Measurements from ENCODE around the gene NADSYN1.

Gene NADSYN1

DNA sequence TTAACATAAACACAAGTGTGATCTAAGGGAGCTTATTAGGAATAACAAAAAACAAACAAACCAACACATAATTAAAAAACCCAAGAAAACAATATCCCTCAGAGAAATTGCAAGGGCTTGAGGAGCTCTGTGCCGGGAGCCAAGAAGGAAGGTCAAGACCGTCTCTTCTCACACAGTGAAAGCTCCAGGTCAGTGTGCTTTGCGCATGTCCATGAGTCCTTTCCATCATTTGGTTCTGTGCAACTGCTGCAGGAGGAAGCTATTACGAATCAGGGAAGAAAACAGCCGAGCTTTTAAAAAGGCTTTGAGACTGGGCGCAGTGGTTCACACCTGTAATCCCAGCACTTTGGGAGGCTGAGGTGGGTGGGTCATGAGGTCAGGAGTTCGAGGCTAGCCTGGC is 89.4 kb downstream of the NADSYN1 start:
- Histone ChIP-seq H3F3A (ENCODE audit: insufficient read depth) (no peaks in the 10 kb centered on the region), H2AFZ (ENCODE audit: low read depth, low read length, severe bottlenecking) (no peak overlapping the region), H3K9me3 (ENCODE audit: insufficient read depth, low read length) (no peaks in the 10 kb centered on the region), H3K9me2 (replicated peaks; ENCODE audit: insufficient read depth, low read length) (no peaks in the 10 kb centered on the region), H3K79me2 (ENCODE audit: insufficient read depth, low read length) (no peaks in the 10 kb centered on the region), H4K20me1 (ENCODE audit: low read depth, low read length) (no peaks in the 10 kb centered on the region), H3K9ac (ENCODE audit: low read length) (no peak overlapping the region), H3K36me3 (ENCODE audit: low read length) (no peaks in the 10 kb centered on the region), H3K27me3 (ENCODE audit: low read length) (no peaks in the 10 kb centered on the region), H3K4me2 (ENCODE audit: low read depth, low read length, poor library complexity, severe bottlenecking) (no peak overlapping the region), H3K4me3 (ENCODE audit: insufficient read depth, low read length, poor library complexity, severe bottlenecking) (no peak overlapping the region), H3K27ac (ENCODE audit: low read depth, low read length) (no peak overlapping the region)
- TF ChIP-seq EZH2phosphoT487 (conservative IDR thresholded peaks at IDR 0.05; ENCODE audit: low read length) (no peak), CTCF (IDR thresholded peaks at IDR 0.05; ENCODE audit: insufficient read depth, low read length, poor library complexity, severe bottlenecking) (no peak)

DNA sequence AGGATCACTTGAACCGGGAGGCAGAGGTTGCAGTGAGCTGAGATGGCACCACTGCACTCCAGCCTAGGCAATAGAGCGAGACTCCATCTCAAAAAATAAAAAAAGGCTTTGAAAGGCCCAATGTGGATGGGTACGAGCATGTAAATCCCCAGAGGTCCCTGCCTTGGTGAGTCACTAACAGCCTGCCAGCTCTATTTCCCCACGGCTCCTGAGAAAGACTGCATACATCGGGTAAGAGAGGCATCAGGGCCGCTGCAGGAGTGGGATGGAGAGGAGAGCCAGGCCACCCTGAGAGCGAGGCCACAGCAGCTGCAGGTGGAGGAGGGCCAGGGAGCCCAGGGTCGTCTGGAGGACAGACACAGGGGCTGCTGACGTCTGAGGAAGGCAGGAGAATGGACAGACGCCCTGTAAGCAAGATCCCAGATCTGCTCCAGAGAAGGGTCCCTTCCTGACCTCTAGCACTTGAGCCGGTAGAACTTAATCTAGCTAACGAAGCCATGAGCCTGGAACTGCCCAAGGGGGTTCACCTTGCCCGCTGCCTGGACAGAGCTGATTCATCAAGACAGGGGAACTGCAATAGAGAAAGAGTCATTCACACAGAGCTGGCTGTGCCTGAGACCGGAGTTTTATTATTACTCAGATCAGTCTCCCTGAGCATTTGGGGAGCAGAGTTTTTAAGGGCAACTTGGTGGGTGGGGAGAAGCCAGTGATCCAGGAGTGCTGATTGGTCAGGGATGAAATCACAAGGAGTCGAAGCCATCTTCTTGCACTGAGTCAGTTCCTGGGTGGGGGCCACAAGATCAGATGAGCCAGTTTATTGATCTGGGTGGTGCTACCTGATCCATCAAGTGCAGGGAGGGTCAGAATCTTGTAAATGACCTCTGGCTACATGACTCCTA is 90.1 kb downstream of the NADSYN1 start:
- TF ChIP-seq CTCF (IDR thresholded peaks at IDR 0.05; ENCODE audit: insufficient read depth, low read length, poor library complexity, severe bottlenecking) (no peak), EZH2phosphoT487 (conservative IDR thresholded peaks at IDR 0.05; ENCODE audit: low read length) (no peak)
- no peak overlapping the region for H3K9ac ChIP-seq (ENCODE audit: low read length)
- H3F3A ChIP-seq (ENCODE audit: insufficient read depth): no peaks in the 10 kb centered on the region
- H3K79me2 ChIP-seq (ENCODE audit: insufficient read depth, low read length): no peaks in the 10 kb centered on the region
- H4K20me1 ChIP-seq (ENCODE audit: low read depth, low read length): no peaks in the 10 kb centered on the region
- no peaks in the 10 kb centered on the region for H3K9me2 ChIP-seq (replicated peaks; ENCODE audit: insufficient read depth, low read length)
- H3K27ac ChIP-seq (ENCODE audit: low read depth, low read length): no peak overlapping the region
- H3K9me3 ChIP-seq (ENCODE audit: insufficient read depth, low read length): no peaks in the 10 kb centered on the region
- H3K4me2 ChIP-seq (ENCODE audit: low read depth, low read length, poor library complexity, severe bottlenecking): no peak overlapping the region
- no peak overlapping the region for H3K4me3 ChIP-seq (ENCODE audit: insufficient read depth, low read length, poor library complexity, severe bottlenecking)
- H3K27me3 ChIP-seq (ENCODE audit: low read length): no peaks in the 10 kb centered on the region
- H3K36me3 ChIP-seq (ENCODE audit: low read length): no peaks in the 10 kb centered on the region
- no peak overlapping the region for H2AFZ ChIP-seq (ENCODE audit: low read depth, low read length, severe bottlenecking)

- no peaks in the 10 kb centered on the region for H3F3A ChIP-seq (ENCODE audit: insufficient read depth)
- no peak overlapping the region for H3K4me3 ChIP-seq (ENCODE audit: insufficient read depth, low read length, poor library complexity, severe bottlenecking)
- no peak overlapping the region for H3K9ac ChIP-seq (ENCODE audit: low read length)
- TF ChIP-seq CTCF (IDR thresholded peaks at IDR 0.05; ENCODE audit: insufficient read depth, low read length, poor library complexity, severe bottlenecking) (no peak), EZH2phosphoT487 (conservative IDR thresholded peaks at IDR 0.05; ENCODE audit: low read length) (no peak)
- no peak overlapping the region for H3K27ac ChIP-seq (ENCODE audit: low read depth, low read length)
- no peaks in the 10 kb centered on the region for H3K27me3 ChIP-seq (ENCODE audit: low read length)
- no peaks in the 10 kb centered on the region for H3K79me2 ChIP-seq (ENCODE audit: insufficient read depth, low read length)
- no peaks in the 10 kb centered on the region for H3K9me3 ChIP-seq (ENCODE audit: insufficient read depth, low read length)
- H3K4me2 ChIP-seq (ENCODE audit: low read depth, low read length, poor library complexity, severe bottlenecking): no peak overlapping the region
- no peaks in the 10 kb centered on the region for H4K20me1 ChIP-seq (ENCODE audit: low read depth, low read length)
- no peaks in the 10 kb centered on the region for H3K36me3 ChIP-seq (ENCODE audit: low read length)
- no peak overlapping the region for H2AFZ ChIP-seq (ENCODE audit: low read depth, low read length, severe bottlenecking)
- no peaks in the 10 kb centered on the region for H3K9me2 ChIP-seq (replicated peaks; ENCODE audit: insufficient read depth, low read length)
Observed at GRCh38 chr11:71543866-71544265, 90.9 kb downstream of the NADSYN1 start.

All from SU-DHL-6 (cell line).